NCI-H1417 (cell line): ENCODE data around the gene HMX3.
"Not testable (repeated sequence)": the region's sequence is repeated elsewhere in the genome, so short reads cannot be mapped to it uniquely, and the experiment has no call there.

Experiments used
- DNase-seq, 3 experiments: peaks; one replicate each; lab custom pipeline; 2025; lab: John Stamatoyannopoulos, UW

Gene HMX3

DNA sequence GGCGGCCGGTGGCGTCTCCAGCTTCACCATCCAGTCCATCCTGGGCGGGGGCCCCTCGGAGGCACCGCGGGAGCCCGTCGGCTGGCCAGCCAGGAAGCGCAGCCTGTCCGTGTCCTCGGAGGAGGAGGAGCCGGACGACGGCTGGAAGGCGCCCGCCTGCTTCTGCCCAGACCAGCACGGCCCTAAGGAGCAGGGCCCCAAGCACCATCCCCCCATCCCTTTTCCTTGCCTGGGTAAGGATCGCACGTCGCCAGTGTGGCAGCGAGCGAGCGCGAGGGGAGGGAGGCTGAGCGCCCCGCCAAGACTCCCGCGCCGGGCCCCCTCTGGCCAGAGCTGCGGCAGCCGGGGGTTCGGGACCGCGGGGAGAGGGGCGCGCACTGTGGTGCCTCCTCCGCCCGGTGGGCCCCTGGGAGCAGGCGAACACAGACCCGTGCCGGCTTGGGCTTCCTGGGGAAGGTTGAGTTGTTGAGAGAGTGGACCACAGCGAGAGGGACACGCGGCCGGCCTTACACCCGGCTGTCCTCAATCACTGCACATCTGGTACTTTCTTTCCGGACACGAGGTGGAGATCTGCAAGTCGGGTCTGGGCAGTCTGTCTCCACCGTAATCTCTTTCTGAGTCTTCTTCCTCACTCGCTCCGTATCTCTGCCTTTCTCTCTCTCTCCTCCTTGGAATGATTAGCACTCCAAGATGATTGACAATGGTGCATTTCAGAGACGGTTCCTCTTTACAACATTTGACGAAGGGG, 12.8 kb downstream of the HMX3 start:
- DNase-seq = peak in 2 of 3 experiments; percentile 67

DNA sequence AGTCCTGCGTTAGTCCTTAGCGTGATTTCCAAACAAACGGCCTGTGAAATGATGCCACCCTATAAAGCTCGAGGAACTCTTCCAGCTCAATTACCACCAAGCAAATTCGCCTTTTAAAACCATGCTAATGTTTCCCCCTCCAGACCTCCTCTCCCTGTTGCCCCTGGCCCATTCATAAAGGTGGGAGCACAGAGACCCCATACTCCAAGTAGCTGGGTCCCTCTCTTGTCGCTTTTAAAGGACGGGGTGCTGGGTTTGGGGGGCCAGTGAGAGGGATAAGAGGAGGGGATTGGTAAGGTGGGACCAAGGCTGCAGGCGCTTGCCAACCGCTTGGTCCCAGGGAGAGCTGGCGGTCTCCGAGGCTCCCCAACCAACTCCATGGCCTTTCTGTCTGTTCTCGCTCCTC, 13.4 kb downstream of the HMX3 start:
- DNase-seq = no peak

DNA sequence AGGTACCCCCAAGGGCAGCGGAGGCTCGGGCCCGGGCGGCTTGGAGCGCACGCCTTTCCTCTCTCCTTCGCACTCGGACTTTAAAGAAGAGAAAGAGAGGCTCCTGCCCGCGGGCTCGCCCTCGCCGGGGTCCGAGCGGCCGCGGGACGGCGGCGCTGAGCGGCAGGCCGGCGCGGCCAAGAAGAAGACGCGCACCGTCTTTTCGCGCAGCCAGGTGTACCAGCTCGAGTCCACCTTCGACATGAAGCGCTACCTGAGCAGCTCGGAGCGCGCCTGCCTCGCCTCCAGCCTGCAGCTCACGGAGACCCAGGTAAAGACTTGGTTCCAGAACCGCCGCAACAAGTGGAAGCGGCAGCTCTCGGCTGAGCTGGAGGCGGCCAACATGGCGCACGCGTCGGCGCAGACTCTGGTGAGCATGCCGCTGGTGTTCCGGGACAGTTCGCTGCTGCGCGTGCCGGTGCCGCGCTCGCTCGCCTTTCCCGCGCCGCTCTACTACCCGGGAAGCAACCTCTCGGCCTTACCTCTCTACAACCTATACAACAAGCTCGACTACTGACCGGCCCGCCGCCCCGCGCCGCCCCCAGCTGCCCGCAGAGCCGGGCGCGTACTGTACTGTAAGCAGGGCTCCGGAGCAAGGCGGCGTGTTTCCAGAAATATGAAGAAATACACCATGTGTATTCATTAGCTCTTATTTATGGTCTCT, 13.9 kb downstream of the HMX3 start:
- peak in 2 of 3 experiments; percentile 50 to 58 for DNase-seq

DNA sequence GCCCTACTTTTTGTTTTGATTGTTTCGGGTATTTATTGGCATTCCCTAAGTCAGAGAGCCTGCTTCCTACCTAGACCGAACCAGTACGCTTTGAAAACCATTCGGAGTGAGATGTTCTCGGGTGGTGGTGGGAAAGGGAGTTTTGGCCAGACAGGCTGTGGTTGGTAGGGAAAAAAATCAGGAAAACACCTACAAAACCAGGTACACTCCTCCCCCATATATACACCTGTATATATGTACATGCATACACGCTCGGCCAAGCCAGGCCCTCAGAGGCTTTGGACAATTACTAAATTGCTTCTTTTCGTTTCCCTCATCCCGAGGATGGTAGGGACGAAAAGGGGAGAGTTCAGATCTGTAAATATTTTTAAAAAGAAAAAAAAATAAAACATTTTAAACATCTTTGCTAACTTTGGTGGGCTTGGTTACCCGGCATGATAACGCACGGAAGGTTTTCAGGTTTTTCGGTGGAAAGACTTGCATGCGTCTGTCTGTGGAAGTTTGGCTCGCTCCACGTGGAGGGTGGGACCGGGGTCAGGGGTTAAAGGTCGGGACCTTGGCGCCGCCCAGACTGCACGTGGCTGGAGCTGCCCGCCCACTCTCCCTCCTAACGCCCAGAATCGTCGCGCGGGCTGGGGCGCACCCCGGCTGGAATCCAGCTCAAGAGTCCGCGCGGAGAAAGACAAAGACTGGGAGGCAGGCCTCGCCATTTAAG, 14.7 kb downstream of the HMX3 start:
- DNase-seq = no peak

DNA sequence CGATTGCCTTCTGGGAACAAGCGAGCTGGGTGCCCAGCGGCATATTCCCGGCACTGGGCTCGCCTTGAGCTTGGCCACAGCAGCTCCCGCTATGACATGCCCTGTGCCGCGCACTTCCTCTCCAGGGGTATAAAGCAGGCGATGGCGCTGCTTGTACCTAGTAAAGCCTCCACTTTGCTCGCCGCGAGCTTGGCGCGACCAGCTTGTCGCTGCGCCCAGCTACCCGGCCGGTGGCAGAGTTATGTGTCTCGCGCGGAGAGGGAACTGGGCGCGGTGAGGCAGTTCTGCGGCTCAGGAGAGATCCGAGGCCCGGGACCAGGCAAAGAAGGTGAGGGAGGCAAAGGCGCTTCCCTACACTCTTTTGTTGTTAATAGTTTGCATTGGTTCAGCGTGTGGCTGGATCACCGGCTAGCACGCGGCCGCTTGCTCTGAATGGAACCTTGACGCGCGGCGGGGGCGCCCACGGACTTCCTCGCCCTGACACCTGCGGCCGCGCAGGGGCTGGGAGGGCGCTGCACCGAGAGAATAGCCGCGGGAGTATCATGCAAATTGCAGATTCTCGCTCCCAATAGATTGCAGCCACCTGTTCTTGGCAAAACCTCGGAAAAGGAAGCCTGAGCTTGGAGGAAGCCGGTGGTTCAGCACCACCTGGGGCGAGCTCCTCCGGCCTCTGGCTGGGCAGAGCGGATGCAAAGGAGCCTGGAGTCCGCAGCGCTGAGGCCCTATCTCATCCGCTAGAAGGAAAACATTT, 15.4 kb downstream of the HMX3 start:
- DNase-seq = no peak

DNA sequence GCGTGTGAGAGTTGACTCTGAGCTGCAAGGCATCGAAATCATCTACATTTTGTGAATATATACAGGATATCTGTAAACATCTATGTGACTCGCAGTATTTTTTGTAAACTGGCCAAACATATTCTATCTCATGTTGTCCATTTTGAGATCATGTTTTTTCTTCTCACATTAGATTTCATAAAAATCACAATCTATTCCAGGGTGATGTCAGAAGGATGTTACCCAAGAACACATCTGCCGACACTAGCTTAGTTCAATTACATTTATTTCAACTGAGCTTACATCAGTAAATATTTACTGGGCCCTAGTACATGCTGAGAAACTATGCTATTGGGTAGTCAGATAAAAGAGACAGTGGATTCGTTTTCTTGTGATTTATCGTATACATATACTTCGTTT, 16.0 kb downstream of the HMX3 start:
- no peak for DNase-seq

DNA sequence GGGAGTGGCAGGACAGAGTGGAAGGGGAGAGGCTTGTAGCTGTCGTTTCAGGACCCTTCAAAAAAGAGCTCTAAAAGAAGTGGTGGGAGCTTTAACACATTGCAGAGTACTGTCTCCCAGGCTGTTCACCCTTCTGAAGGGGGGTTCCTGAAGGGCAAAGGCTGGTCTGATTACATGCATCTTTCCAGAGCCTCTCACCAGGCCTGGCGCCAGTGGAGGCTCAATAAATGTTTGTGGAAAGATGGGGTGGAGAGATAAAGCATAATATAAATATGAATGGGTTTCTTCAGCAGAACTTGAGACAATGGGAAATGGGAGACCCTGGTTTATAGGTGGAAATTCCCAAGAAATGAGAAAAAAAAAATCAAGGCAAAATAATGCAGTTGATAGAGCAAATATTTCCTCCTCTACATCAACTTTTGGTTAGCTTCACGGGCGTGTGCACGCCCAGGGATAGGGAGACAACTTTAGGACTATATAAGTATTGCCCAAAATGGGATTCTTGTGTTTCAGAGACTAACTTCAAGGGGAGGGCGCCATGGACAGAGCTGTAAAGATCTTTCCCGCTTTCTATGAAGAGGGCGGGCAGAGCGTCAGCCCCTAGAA, 17.8 kb downstream of the HMX3 start:
- DNase-seq = no peak

DNA sequence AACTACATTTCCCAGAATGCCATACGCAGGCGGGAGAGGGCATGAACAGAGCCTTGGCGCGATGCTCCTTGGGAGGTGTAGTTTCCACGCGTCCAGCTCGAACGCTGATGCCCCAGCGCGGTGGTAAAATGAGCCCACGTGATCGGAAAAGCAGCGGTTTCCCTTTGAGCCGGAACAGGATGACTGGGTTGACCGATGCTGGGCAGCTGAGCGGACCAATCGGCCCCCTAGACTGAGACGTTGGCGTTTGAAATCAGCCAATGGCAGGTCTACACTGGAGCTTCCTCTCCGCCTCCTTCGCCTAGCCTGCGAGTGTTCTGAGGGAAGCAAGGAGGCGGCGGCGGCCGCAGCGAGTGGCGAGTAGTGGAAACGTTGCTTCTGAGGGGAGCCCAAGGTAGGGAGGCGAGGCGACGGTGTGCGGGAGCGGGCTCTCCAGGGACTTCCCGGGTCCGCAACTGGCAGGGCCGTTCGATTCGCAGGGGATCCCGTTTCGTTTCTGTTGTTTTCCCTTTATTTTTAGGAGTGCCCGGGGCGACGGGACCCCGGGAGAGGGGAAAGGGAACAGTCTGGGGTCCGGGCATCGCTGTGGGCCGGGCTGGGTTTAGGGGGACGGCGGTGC, 18.4 kb downstream of the HMX3 start, which contains the start of gene BUB3:
BUB3 (plus strand) TSS at position 311 of the 619 bp plus-strand sequence. CDS start 516 bp downstream, outside the sequence.
- DNase-seq = peak; percentile 94 to 98 (median 96)

DNA sequence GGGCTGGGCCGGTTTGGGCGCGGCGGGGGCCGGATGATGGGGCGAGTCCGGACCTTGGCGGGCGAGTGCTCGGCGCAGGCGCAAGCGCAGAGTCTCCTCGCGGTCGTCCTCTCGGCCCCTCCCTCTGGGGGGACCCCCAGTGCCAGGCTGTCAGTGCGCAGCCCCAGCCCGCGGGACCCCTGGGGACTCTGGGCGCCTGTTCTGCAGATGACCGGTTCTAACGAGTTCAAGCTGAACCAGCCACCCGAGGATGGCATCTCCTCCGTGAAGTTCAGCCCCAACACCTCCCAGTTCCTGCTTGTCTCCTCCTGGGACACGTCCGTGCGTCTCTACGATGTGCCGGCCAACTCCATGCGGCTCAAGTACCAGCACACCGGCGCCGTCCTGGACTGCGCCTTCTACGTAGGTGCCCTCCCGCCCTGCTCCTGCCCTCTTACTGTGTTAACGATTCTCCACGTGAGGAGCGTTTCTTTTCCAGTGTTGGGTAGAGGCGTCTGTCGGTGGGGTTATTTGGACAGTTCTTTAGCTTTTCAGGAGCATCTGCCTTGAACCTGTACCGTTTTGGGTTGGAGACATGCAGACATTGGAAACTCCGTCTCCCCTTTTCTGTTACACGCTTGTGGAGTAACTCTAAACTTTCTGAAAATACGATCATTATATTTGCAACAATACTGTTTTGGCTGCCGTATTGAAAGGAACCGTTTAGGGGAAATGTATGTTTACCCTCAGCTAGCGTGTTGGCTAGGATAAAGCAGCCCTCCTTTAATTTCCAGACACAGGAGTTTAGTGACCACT, 19.1 kb downstream of the HMX3 start:
- peak; percentile 14 to 79 (median 54) for DNase-seq

DNA sequence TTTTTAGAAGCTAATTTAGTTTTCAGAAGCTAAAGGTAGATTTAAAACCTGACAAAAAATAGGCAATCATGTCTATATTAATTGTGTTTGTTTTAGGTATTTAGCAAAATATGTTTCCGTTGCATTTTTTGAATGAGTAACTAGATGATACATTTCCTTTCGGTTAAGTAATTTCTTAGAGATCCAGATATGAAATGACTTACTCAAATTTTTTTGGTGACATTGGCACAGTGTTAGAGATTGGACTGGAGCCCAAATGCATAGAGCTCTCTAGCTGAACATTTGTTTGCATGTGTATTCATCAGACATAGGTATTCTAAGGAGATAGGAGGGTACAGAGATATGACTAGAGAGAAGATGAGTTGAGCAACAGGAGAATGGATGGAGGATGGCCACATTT, 20.3 kb downstream of the HMX3 start:
- DNase-seq = no peak

DNA sequence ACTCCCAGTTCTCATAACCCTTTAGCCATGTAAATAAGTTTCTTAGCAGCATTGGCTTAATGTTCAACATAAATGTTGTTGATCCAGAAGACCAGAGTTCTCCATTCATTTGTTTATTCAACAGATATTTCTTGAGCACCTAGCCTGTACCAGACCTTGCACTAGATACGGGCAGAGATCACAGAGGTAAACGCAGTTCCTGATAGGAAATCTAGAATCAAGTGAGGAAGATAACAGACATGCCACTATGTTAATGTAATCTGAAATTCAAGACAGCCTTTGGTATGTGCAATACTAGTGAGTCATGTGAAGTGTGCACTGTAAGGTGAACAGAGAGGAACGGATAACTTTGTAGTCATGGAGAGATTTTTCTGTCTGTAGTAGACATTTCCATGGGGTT, 21.4 kb downstream of the HMX3 start:
- DNase-seq = no peak

DNA sequence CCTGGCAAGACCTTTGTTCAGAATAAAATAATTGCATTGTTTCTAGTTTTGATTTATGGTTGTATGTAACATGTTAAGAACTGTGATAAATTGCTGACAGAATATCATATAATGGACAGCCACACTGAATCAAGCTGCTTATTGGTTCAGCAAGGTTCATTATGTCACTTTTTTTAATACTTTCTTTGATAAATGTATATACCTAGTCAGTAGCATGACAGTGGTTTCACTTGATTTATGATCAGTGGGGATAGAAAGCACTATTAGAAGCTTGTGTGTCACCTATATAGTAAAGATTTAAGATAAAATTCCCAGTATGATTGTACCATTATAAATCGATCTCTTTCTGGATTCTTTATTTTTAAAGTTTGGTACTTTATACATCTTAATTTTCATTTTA, 22.9 kb downstream of the HMX3 start:
- DNase-seq = peak in 1 of 3 experiments; percentile 71

DNA sequence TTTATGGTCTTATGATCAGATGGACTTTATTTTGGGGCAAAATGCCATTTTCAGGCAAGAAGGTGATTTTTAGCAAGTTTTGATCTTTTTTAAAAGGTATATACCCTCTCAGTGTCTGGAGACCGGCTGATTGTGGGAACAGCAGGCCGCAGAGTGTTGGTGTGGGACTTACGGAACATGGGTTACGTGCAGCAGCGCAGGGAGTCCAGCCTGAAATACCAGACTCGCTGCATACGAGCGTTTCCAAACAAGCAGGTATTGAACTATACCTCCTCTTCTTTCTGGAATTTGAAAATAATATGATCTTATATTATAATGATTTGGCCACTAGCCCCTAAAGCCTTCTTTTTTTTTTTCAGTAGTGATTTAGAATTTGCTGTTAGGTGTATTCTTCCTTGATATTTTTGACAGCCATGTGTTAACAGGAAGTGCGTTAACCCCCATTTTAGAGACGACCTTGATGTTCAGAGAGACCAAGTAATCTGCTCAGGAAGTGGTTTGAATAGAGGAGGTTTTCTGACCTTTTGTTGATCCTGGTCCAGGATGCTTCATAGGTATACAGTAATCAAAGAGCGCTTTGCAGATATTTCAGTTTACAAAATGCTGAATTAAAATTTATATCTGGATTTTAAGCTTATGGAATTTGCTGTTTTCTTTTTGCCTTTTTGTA, 24.7 kb downstream of the HMX3 start:
- DNase-seq = no peak

DNA sequence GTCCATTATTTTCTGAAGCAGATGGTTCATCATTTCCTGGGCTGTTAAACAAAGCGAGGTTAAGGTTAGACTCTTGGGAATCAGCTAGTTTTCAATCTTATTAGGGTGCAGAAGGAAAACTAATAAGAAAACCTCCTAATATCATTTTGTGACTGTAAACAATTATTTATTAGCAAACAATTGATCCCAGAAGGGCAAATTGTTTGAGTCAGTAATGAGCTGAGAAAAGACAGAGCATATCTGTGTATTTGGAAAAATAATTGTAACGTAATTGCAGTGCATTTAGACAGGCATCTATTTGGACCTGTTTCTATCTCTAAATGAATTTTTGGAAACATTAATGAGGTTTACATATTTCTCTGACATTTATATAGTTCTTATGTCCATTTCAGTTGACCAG, 28.5 kb downstream of the HMX3 start:
- DNase-seq = no peak

DNA sequence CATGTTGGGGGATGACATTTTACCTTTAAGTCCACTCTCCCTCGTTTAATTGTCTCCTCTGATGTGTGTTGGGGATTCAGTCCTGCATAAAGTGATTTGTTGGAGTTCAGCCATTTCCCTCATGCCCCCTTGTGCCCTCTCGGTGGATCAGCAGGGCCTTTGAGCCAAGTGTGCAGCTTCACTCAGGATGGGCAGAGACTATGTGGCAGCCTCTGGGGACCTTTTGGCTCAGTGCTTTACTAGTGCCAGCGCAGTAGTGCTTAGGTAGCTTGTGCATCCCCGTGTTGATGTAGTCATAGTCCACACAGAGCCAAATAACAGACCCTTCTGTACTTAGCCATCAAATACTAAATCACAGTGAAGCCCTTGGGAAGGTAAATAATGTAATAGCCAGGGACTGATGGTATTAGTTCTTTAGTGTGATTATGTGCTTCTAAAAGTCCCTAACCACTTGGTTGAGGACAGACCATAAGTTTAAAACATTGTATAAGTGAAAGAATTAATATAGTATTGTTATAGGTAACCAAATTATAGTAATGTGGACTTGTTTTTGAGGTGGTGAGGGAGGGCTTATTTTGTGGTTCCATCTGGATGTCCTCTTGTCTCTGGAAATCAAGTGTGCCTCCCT, 29.8 kb downstream of the HMX3 start:
- peak in 1 of 3 experiments; percentile 18 for DNase-seq

DNA sequence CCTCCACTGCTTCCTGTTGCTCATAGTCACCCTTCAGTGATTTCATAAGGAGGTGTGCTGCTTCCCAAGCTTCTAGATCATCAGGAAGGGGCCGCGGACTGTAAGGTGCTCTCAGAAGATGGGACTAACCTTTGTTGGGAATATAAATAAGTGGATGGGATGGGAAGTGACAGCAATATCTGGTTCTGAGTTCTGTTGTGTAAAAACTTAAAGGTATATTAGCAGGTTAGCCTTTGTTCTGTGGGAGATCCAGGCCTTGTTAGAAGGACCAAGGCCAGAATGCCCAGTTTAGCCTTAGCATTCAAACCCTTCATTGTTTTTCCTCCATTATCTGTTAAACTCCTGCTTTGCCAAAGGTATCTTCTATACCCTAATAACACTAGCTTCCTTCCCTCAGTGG, 30.8 kb downstream of the HMX3 start:
- DNase-seq = no peak

DNA sequence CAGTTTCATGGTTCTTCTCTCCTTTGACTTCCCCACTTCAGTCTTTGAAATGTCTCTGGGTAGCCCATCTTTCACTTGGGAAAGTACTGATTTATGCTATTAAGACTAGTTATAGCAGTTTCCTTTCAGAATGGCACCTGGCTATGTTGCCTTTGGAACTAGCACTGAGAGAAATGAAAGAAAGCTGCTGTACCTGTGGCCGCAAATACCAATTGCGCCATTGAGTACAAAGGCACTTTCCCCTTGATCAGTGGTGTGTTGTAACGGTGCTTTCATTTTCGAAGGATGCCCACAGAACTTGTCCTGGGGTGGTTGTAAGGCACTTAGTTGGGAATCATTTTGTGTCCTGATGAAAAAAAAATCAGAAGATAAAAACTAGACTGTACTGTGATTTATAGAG, 35.2 kb downstream of the HMX3 start:
- DNase-seq = no peak

DNA sequence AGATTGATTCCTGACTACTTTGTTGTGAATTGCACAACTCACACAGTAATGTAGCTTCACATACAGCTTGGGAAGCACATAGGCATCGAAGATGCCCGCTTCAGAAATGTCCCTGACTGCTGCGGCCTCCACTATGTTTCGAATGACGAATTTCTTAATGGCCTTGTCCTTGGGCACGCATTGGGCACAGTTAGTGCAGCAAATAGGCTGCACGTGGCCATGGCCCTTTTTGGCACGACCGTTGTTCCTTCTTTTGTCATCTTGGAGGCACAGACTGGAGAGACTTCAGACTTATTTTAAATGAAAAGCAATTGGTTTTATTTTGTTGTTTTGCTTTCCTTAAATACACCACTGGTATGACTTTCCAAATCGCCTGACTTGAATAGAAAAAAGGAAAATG, 35.8 kb downstream of the HMX3 start:
- not testable (repeated sequence) for DNase-seq
